ENCODE data around the gene MBLAC2.
A peak's percentile ranks its signal among the peaks of the same experiment; 100 is the strongest.

The MBLAC2 gene

DNA sequence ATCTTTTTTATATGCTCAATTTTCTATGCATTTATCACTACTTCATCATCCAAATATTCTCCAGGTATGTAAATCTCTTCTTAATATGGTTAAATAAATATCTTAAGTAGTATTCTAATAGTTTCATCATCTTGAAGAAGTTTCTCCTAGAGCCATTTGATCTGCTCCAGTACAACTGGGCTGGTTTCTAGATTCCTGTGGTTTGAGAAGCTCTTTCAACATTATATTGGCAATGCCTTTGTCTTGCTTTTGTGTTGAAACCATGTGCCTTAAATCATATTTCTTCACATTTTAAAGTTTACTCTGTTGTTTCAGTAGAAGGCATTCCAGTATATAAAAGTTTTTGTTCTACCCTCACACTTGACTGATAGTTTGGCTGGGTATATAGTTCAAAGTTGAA is 27.6 kb downstream of the MBLAC2 start:
- no peak for DNase-seq

DNA sequence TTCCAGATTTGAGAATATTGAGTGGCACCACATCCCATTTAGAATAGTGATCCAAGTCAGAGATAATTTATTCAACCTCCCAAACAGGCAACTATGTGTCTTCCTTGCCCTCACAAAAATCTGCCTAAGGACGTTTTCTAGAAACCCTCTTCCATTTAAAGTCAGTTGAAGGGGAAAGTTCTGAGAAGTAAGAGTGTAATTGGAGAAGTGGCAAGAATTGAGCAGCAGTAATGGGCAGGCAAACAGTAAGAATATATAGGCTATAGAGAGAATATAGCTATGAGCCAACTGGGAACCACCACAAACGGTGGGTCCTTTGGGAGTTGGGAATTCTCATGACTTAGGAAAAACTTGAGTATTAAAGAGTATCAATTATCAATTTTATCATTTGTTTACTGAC is 33.9 kb downstream of the MBLAC2 start:
- no peak for DNase-seq

DNA sequence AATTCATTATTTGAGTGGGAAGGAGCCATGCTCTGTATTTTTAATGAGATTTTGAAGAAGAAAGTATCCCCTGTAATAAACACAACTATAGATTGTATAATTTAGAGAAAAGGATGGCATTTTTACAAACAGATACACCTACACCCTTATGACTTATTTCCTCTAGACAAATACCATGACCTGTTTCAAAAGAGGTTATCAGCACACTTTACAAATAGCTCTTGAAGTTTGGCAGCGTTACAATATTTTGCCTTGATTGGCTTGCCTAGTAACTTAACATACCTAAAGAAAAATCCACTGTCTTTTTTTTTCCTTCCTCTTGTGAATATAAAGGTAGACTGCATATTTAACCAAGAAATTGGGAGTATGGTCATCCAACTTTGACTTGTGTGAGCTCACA is 36.5 kb downstream of the MBLAC2 start:
- no peak for DNase-seq

DNA sequence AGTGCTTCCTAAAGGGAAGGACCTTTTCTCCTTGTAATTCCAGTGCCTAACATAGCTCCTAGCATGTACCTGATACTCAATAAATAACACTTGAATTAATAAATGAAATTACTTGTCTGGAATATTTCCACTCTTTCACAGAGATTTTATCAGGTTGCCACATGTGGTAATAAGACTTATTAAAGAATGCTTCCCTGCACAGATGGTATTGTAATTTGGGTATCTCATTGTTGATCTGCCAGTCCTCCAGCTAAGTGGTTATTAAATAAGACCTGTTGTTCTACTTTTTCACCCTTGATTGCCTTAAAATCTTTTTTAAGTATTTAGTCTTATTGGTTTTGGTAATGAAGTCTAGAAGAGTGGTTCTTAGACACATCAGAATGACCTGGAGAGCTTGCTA is 36.9 kb downstream of the MBLAC2 start:
- DNase-seq = no peak

DNA sequence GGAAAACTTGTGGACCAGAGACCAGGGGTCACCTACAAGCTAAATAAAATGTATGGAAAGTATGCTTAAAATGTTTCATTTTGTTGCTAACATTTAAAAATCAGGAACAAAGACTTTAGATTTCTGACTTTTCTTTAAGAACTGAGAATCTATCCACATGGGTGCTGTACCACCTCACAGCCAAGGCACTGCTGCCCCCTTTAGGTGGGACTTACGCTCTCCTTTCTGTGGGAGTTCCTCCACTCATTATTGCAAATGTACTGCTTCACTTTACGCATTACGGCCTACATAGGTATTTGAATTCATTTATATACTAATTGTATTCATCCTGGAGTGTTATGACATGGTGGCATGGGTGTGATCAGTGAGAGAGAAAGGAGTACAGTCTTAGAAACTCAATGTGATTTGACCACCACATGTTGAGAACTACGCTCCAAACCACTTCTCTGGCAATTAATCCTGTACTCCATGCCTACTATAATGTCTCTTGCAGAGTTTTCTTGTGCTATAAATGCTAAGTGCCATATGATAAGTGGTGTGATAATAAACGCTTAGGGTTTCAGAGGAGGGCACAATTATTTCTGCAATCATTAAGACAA is 40.4 kb downstream of the MBLAC2 start:
- DNase-seq = peak; percentile 22 to 26

DNA sequence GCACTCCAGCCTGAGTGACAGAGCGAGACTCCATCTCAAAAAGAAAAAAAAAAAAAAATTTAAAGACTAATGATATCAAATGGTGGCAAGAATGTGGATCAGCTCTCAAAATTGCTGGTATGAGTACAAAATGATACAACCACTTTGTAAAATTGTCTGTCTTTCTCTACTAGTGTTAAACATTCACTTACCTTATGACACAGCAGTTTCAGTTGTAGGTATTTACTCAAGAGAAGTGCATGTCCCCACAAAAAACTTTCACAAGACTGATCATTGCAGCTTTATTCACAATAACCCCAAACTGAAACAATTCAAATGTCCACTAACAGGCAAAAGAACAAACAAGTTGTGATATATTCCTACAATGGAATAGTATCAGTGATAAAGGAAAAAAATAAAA is 50.3 kb downstream of the MBLAC2 start:
- DNase-seq = no peak

DNA sequence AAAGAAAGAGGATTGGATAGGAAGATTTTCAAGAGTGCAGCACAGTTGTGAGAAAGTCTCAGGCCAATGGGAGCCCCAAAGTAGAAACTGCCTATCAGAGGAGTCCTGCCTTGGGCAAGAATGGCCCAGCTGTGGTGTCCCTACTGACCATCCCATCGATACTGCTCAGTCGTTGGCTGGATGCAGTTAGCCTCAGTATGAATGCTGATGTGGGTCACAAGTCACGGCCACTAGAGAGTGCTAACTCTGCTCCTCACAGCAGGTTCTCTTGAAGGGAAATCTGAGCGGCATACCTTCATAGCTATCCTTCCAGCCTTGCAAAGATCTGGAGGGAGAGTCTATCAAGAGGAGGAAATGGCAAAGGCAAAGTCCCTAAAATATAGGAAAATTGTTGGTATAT is 53.4 kb downstream of the MBLAC2 start:
- no peak for DNase-seq

DNA sequence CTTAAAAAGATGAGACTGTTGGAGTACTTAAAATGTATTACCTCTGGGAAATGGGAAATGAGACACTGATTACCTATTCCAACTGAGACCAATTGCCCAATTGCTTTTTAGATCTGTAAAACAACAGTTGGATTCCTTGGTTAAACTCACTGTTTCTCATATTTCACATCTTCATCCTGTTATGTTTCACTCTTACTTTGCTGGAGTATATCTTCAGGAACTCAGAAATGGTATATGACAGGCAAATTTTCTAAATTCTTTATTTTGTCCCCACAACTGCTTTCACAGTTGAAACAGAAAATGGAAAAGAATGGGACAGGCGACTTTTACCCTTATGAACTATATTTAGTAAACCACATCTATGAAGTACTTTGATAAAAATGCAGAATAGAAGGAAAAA is 56.4 kb downstream of the MBLAC2 start:
- DNase-seq = no peak

DNA sequence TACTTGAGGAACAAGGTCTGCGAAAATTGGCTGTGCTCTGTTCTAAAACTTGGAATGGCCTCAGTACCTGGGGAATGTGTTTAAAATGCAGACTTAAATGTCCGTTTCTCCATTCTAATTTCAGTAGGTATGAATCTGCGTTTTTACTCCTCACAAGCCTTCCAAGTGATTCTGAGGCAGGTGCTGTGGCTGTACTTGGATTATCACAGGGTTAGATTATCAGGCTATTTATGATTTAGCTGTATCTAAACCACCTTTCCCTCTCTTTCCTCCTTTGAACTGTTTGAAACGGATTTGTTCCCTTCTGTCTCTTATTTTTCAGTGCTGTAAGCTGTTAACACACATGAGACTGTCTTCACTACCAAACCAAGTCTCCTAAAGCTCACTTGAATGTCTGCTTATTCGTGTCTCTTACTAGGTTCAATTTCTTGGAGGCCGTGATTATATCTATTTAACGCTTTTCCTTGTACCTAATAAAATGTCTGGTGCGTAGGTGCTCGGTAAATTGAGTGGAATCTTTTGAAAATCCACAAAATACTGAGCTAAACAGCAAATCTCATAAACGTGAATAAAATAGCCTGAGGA is 64.3 kb downstream of the MBLAC2 start:
- no peak for DNase-seq

DNA sequence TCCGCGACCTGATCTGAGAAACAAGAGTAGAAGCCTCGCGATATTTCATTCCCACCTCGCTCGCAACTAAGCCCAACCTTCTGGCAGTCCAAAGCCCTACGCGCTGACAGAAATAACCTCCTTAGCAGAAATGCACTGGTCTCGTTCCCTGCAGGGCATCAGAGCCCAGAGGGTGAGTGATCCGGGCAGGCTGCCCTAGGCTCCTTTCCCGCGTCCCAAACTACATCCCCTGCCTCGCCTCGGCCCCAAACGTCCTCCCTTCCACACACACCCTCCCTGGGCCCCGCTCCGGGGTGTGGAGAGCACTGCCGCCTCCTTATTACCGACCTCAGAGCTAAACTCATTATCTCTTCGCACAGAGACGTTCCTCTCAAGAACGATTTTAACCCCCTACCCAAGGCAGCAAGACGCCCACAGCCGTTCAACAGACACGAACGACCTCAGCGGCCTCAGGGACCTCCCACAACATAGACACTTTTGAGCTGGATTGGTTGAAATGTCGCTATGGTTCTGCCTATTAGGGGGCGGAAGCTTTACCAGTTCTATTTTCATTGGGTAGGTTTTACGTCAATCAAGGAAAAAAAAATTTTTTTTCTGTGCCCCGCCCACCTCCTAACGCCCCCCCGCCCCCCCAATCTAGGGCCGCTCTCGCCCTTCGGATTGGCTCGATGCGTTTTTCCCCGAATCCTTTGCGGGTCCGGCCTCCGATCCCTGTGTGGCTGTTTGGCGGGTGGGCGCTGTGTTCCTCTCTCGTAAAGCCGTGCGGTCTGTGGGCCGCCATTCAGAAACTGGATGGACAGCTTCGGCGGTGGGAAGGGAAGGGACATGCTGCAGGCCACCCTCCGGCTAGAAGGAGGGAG is 65.0 kb downstream of the MBLAC2 start, which contains the start of gene CETN3:
CETN3 (minus strand) TSS at position 439 of the 860 bp plus-strand sequence; CDS start at position 344, 95 bp downstream.
- peak; percentile 76 to 79 for DNase-seq

DNA sequence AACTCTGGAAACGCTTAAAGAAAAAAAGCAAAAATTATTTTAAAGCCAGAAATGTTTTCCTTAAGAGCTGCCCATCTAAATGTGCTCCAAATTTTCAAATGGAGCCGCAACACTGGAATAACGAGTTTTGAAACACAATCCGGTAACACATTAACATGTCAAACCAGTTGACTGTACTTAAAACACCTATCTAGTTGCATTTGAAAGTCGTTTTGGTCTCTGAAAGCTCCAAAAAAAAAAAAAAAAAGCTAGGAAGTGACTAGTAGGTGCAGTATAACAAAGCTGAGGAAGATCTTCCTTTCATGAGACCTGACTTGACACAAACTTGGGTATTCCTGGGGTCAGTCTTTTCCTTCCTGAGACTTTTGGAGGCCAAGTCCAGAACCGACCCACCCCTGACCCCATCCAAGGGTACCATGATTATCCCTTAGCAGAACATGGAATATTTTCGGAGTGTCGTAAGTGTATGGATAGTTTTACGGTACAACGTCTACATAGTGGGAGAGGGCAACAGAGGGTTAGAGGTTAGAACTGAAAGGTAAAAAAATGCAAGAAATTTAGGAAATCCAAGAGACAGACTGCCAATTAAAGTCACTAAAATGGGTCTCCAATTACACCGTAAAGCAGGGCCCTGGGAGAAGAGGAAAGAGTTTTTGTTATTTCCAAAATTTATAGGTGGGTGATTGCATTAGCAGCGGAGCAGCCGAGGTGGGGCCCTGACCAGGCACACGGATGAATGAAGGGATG is 65.8 kb downstream of the MBLAC2 start:
- DNase-seq = no peak

All from stimulated activated CD4-positive, alpha-beta T cell treated with anti-CD3 and anti-CD28 coated beads, Interleukin-2, amount 100 ng/mL, for 48 hours (primary cell).